Endothelial cell of umbilical vein (primary cell): ENCODE measurements around the gene WDR43. TPM values are rescaled to one million over a fixed set of nuclear protein-coding genes. Genes with fewer than 3 reads are reported as not detected.

Experiments
- BruUV-seq: library from RNA; stranded (reverse); fragments of 400-500 nt; replicated peaks from 2 replicates; lab custom pipeline; 2021; lab: Mats Ljungman, UMichigan
- CTCF ChIA-PET: fragments of 300-600, 350-600 bp; sonication (Branson Sonifier 250); formaldehyde crosslinking; loops from one replicate; lab custom pipeline; 2021; ENCODE audit warnings: antibody characterized with exemption, inconsistent platforms; lab: Charles Lee
- POLR2A ChIA-PET: fragments of 300-600, 350-600 bp; sonication (Branson Sonifier 250); formaldehyde crosslinking; loops from one replicate; lab custom pipeline; 2021; ENCODE audit warnings: antibody characterized with exemption, inconsistent platforms; lab: Charles Lee
- DNase-seq: peaks from one replicate; pipeline ENCODE4 v3.0.0-alpha.2; 2011; ENCODE audit warnings: low read depth, low spot score
- FAIRE-seq: peaks from 2 replicates; lab custom pipeline; 2011; peaks lifted over from hg19 to GRCh38; lab: Jason Lieb, UNC
- H2AFZ ChIP-seq: 2 replicates; pipeline ENCODE4 v1.6.0; 2012; ENCODE audit warnings: low read depth, low read length, control low read depth, inconsistent platforms
- H3K27ac ChIP-seq: 2 replicates; pipeline ENCODE4 v1.5.1; 2011; ENCODE audit warnings: low read depth, mild to moderate bottlenecking, control low read depth, low read length, moderate library complexity; ENCODE audit not compliant: insufficient read depth
- H3K27me3 ChIP-seq, 2 experiments: 2 replicates each; pipeline versions ENCODE4 v1.6.0 to v1.6.1; 2011; ENCODE audit warnings: low read length in 2 of 2, mixed read lengths in 1 of 2; ENCODE audit not compliant: control insufficient read depth in 2 of 2, insufficient read depth in 2 of 2
- H3K36me3 ChIP-seq, 2 experiments: 2 replicates in 1 of 2; 3 replicates in 1 of 2; pipeline ENCODE4 v1.5.1; 2011; ENCODE audit warnings: low read length in 2 of 2, mild to moderate bottlenecking in 1 of 2, moderate library complexity in 1 of 2; ENCODE audit not compliant: control insufficient read depth in 2 of 2, insufficient read depth in 2 of 2; ENCODE audit errors: extremely low read depth in 1 of 2
- H3K4me1 ChIP-seq: 3 replicates; pipeline ENCODE4 v1.5.1; 2011; ENCODE audit warnings: mild to moderate bottlenecking, low read length; ENCODE audit not compliant: control insufficient read depth, insufficient read depth; ENCODE audit errors: extremely low read depth
- H3K4me2 ChIP-seq: 2 replicates; pipeline ENCODE4 v1.6.1; 2011; ENCODE audit warnings: low read length, control low read depth, mixed read lengths; ENCODE audit not compliant: insufficient read depth
- H3K4me3 ChIP-seq, 3 experiments: fragments of 200-600 bp in 1 of 3; sonication (generic), shearing (Covaris generic) in 1 of 3; replicated peaks in 1 of 3; 2 replicates each; pipeline ENCODE4 v1.5.1; 2011 to 2016; ENCODE audit warnings: control low read depth in 3 of 3, low read length in 3 of 3, mild to moderate bottlenecking in 2 of 3, inconsistent platforms in 1 of 3, low read depth in 1 of 3, moderate library complexity in 1 of 3; ENCODE audit not compliant: insufficient read depth in 1 of 3
- H3K79me2 ChIP-seq: 2 replicates; pipeline ENCODE4 v1.6.0; 2012; ENCODE audit warnings: low read length, inconsistent platforms; ENCODE audit not compliant: control insufficient read depth, insufficient read depth
- H3K9ac ChIP-seq: replicated peaks from 2 replicates; pipeline ENCODE3; 2011; ENCODE audit warnings: low read length, control low read depth; ENCODE audit not compliant: insufficient read depth; ENCODE audit errors: extremely low read depth
- H3K9me1 ChIP-seq: replicated peaks from 3 replicates; pipeline ENCODE4 v1.6.0; 2011; ENCODE audit warnings: mild to moderate bottlenecking, low read length; ENCODE audit not compliant: control insufficient read depth, insufficient read depth; ENCODE audit errors: extremely low read depth
- H3K9me3 ChIP-seq: replicated peaks from 2 replicates; pipeline ENCODE4 v1.5.1; 2012; ENCODE audit warnings: low read length, inconsistent platforms; ENCODE audit not compliant: control insufficient read depth, insufficient read depth
- H4K20me1 ChIP-seq: replicated peaks from 2 replicates; pipeline ENCODE3; 2011; ENCODE audit warnings: mild to moderate bottlenecking, low read length; ENCODE audit not compliant: control insufficient read depth, insufficient read depth; ENCODE audit errors: extremely low read depth
- EZH2 ChIP-seq: IDR thresholded peaks from 2 replicates; pipeline ENCODE4 v1.6.1; 2012; ENCODE audit warnings: borderline replicate concordance, low read depth, mild to moderate bottlenecking, moderate library complexity, low read length, inconsistent platforms; ENCODE audit not compliant: severe bottlenecking
- FOS ChIP-seq: IDR thresholded peaks from 2 replicates; pipeline ENCODE4 v1.6.1; 2011; ENCODE audit warnings: mild to moderate bottlenecking, low read length, moderate library complexity, borderline replicate concordance; ENCODE audit not compliant: insufficient read depth
- GATA2 ChIP-seq: IDR thresholded peaks from 2 replicates; pipeline ENCODE4 v1.7.0; 2011; ENCODE audit warnings: low read depth, mild to moderate bottlenecking, moderate library complexity, mixed read lengths, low read length; ENCODE audit not compliant: insufficient read length, insufficient read depth
- JUN ChIP-seq: IDR thresholded peaks from 2 replicates; pipeline ENCODE4 v1.6.1; 2011; ENCODE audit warnings: borderline replicate concordance, low read depth; ENCODE audit not compliant: insufficient read length, insufficient read depth
- MYC ChIP-seq: IDR thresholded peaks from one replicate; pipeline ENCODE4 v1.6.1; 2011; ENCODE audit warnings: mild to moderate bottlenecking, low read depth, low read length
- POLR2A ChIP-seq: IDR thresholded peaks from 2 replicates; pipeline ENCODE4 v1.6.1; 2012; ENCODE audit warnings: low read depth, mild to moderate bottlenecking, control low read depth, low read length
- POLR2AphosphoS5 ChIP-seq: IDR thresholded peaks from 2 replicates; pipeline ENCODE4 v1.6.1; 2012; ENCODE audit warnings: low read depth, mild to moderate bottlenecking, control low read depth, low read length, moderate library complexity; ENCODE audit not compliant: insufficient read depth
- dilution Hi-C: fragments of 300-500 bp; cut with MboI; formaldehyde crosslinking; loops from one replicate; pipeline ENCODE4 v1.15.0; 2019; ENCODE audit warnings: low sequenced_read_pairs; ENCODE audit not compliant: extremely low pct_ligation_motif_present
- intact Hi-C: fragments of 100-400 bp; cut with micrococcal nuclease; formaldehyde crosslinking; loops from one replicate; pipeline ENCODE4 v1.10.0; 2022
- polyA plus RNA-seq, 4 experiments: library from polyadenylated mRNA; depleted of rRNA in 3 of 4; stranded (reverse) in 3 of 4; unstranded in 1 of 4; fragments of >200 nt; gene quantifications; 2 replicates each; pipeline versions ENCODE4 v1.2.1 to v1.2.3, GENCODE V29; 2011 to 2012; ENCODE audit warnings: missing spikeins in 1 of 4
- total RNA-seq: library from RNA; stranded (reverse); gene quantifications from 2 replicates; pipeline ENCODE4 v1.2.3, GENCODE V29; 2021
- TF ChIP-seq, protein P1 (sequence below): IDR thresholded peaks from 2 replicates; pipeline ENCODE4 v1.6.1; 2011; ENCODE audit not compliant: insufficient read depth, insufficient read length
- TF ChIP-seq, protein P2 (sequence below), 2 donors: IDR thresholded peaks; 1 replicate in 1 of 2; 2 replicates in 1 of 2; pipeline ENCODE4 v1.5.1; 2011; ENCODE audit warnings: low read length in 2 of 2, mild to moderate bottlenecking in 2 of 2, moderate library complexity in 2 of 2, control low read depth in 1 of 2, inconsistent platforms in 1 of 2, low read depth in 1 of 2; ENCODE audit not compliant: insufficient read depth in 1 of 2; ENCODE audit errors: extremely low read depth in 1 of 2

WDR43 gene
- total and polyA plus RNA-seq, 2 donors (not counting 3 experiments of a cell fraction or from before 2014, with no cell fraction given): 23.7 to 60.6 TPM

DNA sequence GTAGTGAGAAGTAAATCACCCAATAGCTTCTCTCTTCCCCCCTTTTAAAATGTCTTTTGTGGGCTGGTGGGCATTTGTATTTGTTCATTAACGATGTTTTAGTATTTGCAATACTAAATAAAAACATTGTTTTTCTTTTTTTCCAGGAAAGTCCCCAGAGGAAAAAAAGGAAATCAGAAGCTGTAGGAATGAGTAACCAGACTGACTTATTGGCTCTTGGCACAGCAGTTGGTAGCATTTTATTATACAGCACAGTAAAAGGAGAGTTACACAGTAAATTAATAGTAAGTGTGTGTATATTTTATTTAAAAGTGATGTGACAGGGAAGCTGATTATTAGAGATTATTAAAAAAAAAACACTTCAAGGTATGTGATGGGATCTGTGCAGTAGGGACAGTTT lies 7.4 kb downstream of the WDR43 start:
- H3K9ac ChIP-seq: no peak overlapping the region
- no peak overlapping the region for H3K4me3 ChIP-seq
- no peaks in the 10 kb centered on the region for H3K9me3 ChIP-seq
- no peak overlapping the region for H2AFZ ChIP-seq
- peaks cover 23% of the 10 kb centered on the region for H4K20me1 ChIP-seq
- peak; percentile 15 for DNase-seq
- TF ChIP-seq, protein P1, sequence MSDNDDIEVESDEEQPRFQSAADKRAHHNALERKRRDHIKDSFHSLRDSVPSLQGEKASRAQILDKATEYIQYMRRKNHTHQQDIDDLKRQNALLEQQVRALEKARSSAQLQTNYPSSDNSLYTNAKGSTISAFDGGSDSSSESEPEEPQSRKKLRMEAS: no peak
- TF ChIP-seq, protein P2, sequence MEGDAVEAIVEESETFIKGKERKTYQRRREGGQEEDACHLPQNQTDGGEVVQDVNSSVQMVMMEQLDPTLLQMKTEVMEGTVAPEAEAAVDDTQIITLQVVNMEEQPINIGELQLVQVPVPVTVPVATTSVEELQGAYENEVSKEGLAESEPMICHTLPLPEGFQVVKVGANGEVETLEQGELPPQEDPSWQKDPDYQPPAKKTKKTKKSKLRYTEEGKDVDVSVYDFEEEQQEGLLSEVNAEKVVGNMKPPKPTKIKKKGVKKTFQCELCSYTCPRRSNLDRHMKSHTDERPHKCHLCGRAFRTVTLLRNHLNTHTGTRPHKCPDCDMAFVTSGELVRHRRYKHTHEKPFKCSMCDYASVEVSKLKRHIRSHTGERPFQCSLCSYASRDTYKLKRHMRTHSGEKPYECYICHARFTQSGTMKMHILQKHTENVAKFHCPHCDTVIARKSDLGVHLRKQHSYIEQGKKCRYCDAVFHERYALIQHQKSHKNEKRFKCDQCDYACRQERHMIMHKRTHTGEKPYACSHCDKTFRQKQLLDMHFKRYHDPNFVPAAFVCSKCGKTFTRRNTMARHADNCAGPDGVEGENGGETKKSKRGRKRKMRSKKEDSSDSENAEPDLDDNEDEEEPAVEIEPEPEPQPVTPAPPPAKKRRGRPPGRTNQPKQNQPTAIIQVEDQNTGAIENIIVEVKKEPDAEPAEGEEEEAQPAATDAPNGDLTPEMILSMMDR (IDR thresholded peaks at IDR 0.05; ENCODE audit: extremely low read depth in 1 of 2, insufficient read depth in 1 of 2, low read depth in 1 of 2, low read length in 2 of 2): no peak
- TF ChIP-seq POLR2AphosphoS5 (no peak), POLR2A (no peak), JUN (no peak), EZH2 (no peak), FOS (no peak), MYC (no peak), GATA2 (no peak)
- intact Hi-C loops: no loop called here
- H3K4me1 ChIP-seq: peaks cover 15% of the 10 kb centered on the region
- no peaks in the 10 kb centered on the region for H3K27me3 ChIP-seq
- H3K27ac ChIP-seq: peak overlapping the region; percentile 19
- dilution Hi-C loops: no loop called here
- no peak for FAIRE-seq
- H3K9me1 ChIP-seq: no peaks in the 10 kb centered on the region
- POLR2A ChIA-PET: interaction anchor here (0.6 to 0.7 kb wide), 2 partner anchors 61 to 89 kb away, joined by 3 to 6 read pairs; no protein-coding TSS in a partner anchor
- BruUV-seq: no TSS peak
- CTCF ChIA-PET: interaction anchor here (0.5 to 1.0 kb wide), 3 partner anchors 10 to 69 kb away, joined by 3 read pairs; no protein-coding TSS in a partner anchor
- H3K36me3 ChIP-seq: peaks cover 10 to 27% of the 10 kb centered on the region in 2 experiments
- no peak overlapping the region for H3K4me2 ChIP-seq
- H3K79me2 ChIP-seq: peaks cover 99% of the 10 kb centered on the region
